HG03378 (cell line): ENCODE results near the gene GPR132.

Experiments used
- ATAC-seq: cut with Tn5 transposase; IDR thresholded peaks from one replicate; pipeline ENCODE4 v1.9.1; 2021; ENCODE audit warnings: mild to moderate bottlenecking, moderate library complexity; ENCODE audit not compliant: unreplicated experiment

The GPR132 gene

GRCh38 chr14:105063056-105063455, 2.2 kb downstream of the GPR132 start:
- ATAC-seq = no peak

- no peak for ATAC-seq
Observed at GRCh38 chr14:105062048-105062433, 3.2 kb downstream of the GPR132 start.

GRCh38 chr14:105061428-105062047, 3.7 kb downstream of the GPR132 start:
- ATAC-seq = no peak

DNA sequence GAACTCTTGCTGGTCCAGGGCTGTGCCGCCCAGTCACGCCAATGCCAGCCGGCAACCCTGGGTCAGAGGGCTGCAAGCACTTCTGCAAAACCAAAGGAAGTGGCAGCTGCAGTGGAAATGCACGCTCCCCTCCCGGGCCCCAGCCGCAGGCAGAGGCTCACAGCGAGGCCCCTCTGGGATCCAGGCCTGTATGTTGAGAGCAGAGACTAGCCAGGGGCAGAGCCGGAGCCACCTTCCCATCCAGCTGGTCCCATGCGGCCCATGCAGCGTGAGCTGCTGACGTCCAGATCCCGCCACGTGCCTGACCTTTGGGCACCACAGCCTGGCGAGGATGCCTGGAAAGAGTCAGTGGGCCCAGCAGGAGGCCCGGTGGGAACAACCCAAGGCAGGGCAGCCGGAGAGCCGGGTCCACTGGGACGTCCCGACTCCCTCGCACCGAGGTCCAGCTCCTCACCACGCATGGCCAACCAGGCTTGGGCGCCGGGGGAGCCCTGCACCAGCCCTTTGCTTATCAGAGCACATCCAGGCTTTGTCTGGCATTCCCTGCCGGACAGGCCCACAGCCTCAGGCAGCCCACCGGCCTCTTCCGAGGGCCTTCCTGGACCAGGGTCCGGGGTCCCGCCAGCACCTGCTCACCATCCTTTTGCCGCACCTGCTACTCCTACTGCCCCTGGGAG, 4.3 kb downstream of the GPR132 start:
- ATAC-seq = no peak

GRCh38 chr14:105059925-105060565, 5.2 kb downstream of the GPR132 start:
- no peak for ATAC-seq

DNA sequence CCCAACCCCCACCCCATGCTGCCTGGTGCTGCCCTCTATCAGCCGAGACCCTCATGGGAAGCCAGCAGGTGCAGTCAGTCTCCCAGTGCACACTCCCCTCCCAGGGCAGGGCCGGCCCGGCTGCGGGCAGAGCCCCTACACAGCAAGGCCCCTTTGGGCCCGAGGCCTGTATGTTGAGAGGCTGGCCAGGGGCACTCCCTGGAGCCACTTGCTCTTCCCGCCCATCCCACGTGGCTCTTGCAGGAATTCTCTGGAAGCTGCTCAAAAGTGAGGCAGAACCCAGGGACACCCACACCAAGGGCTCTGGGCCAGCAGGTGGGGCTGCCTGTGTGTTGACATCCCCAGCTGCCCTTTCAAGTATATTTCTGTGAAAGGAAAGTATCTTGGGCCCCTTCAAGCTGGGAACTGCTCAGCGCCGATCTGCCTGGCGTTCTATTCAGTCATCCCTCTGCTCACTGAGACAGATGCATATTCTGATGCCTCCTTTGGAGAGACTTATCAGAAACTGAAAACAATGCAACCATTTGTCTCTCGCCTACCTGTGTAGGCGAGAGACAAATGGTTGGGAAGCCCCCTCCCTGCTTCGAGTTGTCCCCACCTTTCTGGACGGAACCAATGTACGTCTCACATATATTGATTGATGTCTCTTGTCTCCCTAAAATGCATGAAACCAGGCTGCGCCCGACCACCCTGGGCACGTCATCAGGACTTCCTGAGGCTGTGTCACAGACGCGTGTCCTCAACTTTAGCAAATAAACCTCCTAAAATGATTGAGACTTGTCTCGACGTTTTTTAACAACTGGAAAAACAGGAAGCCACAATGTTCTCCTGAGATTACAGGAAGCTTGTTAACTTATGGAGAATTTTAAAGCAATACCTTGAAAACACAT, 6.0 kb downstream of the GPR132 start:
- no peak for ATAC-seq

GRCh38 chr14:105058521-105059034, 6.7 kb downstream of the GPR132 start:
- no peak for ATAC-seq

GRCh38 chr14:105056303-105056831, 8.9 kb downstream of the GPR132 start:
- no peak for ATAC-seq

GRCh38 chr14:105055736-105056302, 9.4 kb downstream of the GPR132 start:
- ATAC-seq = no peak

GRCh38 chr14:105055334-105055733, 9.9 kb downstream of the GPR132 start:
- ATAC-seq = no peak

- no peak for ATAC-seq
Observed at GRCh38 chr14:105053996-105054395, 11.2 kb downstream of the GPR132 start.

DNA sequence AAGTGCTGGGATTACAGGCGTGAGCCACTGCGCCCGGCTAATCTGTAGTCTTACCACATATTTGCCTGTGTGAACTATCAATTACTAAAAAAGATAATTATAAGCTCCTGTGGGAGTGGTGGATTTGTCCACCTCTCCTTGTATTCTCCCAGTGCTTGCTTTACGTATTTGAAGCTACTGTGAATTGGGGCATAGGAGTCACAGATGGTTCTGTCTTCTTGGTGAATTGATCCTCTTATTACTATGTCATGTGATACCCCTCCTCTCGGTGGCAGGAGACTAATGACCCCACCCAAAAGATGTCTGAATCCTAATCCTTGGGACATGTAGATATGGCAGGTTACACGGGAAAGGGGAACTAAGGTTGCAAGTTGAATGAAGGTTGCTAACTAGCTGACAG, 11.8 kb downstream of the GPR132 start:
- no peak for ATAC-seq

DNA sequence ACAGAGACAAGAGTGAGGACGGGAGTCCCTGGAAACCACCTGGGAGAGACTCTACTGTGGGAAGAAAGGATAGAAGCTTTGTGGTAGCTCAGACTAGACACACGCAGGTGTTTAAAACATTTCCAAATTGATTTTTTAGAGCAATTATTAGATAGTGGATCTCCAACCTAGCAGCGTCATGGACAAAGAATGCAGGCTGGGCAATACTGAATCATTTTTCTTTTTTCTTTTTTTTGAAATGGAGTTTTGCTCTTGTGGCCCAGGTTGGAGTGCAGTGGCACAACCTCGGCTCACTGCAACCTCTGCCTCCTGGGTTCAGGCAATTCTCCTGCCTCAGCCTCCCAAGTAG, 13.1 kb downstream of the GPR132 start:
- no peak for ATAC-seq

DNA sequence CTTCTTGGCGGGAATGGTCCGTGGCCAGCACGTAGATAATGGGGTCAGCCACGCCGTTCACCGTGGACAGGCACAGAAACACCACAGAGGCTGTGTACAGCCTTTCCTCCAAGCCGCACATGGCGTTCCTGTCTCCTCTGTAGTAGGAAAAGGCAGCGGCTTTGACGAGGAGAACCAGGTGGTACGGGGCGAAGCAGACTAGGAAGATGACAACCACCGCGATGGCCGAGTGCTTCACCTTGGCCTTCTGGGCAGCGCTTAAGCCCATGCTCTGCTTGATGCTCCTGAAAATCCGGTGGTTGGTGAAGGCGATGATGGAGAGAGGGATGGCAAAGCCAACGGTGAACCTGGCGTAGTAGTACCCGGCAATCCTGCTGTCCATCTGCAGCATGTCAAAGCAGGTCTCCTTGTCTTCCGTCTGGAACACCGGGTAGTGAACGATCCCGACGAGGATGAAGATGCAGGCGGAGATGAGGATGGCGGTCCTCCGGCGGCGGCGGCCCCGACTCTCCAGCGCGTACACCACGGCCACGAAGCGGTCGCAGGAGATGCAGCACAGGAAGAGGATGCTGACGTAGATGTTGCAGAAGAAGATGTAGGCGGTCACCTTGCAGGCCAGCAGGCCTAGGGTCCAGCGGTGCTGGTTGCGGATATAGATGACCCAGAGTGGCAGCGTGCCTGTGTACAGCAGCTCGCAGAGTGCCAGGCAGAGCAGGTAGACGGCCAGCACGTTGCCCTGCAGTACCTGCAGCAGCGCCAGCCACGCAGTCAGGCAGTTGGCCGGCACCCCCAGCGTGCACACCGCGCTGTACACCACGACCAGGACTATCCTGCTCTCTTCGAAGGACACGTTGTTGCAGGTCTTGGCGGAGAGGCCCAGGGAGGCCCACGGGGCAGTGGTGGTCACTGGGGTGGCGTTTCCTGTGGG, 13.8 kb downstream of the GPR132 start:
- ATAC-seq = no peak

- ATAC-seq = no peak
Observed at GRCh38 chr14:105050551-105050897, 14.7 kb downstream of the GPR132 start.

DNA sequence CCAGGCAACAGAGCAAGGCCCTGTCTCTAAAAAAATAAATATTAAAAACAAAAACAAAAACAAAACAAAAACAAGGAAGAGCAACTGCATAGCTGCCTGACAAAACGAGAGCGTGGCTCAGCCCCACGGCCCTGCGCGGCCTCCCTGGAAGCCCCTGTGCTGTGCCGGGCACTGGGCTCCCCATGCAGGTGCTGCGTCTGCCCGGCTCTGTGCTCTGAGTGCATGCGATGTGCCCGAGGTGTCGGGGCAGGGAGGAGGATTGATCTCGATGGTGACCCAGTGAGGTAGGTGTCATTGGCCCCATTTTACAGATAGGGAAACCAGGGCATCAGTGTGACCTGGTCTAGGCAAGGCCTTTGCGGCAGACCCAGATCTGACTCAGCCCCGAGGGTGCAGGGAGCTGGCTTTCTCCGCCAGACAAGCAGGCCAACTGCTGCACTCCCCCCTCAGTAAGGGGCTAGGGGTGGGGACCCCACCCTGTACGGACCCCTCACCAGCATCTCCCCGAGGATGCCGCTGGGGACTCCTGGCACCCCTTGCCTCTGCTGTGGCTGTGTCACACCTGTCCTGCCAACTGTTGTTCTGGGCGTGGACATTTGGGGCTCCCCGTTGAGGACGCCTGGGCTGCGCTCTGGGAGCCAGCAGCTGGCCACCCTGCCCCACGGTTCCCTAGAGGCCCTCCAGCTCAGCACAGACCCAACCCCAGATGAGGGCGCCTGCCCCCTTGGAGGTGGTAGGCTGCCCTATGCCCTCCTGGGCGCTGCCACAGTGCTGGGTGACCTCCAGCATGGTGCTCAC, 15.3 kb downstream of the GPR132 start:
- ATAC-seq = no peak

- no peak for ATAC-seq
Observed at GRCh38 chr14:105047283-105048016, 17.8 kb downstream of the GPR132 start.

GRCh38 chr14:105046891-105047282, 18.3 kb downstream of the GPR132 start:
- ATAC-seq = no peak
